Activated T-cell treated with anti-CD3 and anti-CD28 coated beads for 24 hours (primary cell): ENCODE measurements around the gene ZFP36L1.
"Not testable (repeated sequence)": the region's sequence is repeated elsewhere in the genome, so short reads cannot be mapped to it uniquely, and the experiment has no call there.

ENCODE experiments used
- DNase-seq: peaks from one replicate; pipeline ENCODE4 v3.0.0-alpha.2; 2020; ENCODE audit warnings: low read depth

The ZFP36L1 gene

DNA sequence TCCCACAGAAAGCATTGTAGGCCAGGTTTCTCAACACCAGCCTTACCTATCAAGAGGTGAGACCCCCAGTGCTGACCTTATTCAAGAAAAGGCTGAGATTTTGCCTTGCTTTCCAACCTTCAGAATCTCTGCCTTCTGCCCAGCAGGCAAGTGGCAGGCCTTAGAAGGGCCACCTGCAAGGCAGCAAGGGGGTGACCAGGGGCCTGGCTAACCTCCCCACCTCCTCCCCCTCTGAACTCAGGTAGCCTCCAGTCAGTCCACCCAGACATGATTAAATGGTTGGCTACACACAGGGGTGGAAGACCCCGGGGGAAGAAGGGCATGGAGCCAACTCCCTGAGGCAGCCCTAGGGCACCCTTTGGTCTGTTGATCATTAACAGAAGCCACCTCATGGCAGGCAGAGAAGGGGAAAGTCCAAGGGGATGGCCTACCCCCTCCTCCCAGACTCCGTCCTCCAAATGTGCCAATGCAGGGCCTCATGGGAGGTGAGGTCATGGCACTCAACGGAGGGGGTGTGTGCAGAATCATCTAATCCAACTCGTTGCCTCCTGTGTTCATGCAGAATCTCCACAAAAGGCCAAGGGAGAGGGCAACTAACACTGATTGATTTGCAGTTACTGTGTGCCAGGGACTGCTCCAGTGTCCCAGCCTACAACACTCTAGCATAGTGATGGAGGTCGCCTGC is 8.5 kb downstream of the ZFP36L1 start:
- DNase-seq: no peak

- DNase-seq: no peak
These were observed 9.2 kb downstream of the ZFP36L1 start for GRCh38 chr14:68783408-68784225.

DNA sequence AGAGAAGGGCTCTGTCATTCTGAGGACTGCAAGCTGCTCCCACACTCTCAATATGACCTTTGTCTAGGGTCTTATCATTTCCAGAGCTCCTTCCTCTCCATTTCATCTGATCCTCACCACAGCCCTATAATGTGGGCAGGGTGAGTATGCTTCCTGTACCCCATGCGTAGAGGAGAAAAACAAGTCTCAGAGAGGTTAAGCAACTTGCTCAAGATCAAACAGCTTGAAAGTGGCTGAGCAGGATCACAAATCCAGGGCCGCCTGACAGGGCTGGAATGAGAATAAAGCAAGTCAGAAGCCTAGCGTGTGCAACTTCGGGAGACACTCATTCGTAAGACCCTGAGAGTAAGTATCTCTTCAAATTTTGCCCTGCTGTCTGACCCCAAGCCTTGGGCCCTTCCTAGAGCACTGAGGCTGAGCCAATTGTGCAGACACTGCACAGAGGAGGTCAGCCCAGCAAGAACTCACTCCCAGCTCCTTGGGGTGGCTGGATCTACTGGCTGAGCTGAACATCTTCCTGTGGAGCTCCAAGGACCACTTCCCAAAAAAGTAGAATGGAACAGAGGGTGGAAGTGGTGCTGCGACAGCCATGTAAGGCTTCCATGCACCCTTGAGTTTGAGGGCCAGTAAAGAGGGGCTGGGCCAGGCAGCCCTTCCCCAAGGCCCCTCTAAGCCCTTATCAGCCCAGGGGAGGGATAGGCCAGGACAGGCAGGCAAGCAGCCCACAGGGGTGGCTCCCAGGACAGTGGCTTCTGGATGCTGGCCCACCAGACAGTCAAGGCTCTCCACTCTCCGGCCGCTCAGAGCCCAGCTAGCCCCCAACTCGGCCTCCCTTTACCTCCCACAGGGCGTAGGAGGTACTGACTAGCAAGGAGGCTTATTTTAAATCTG is 10.5 kb downstream of the ZFP36L1 start:
- no peak for DNase-seq

- DNase-seq: no peak
These were observed 11.5 kb downstream of the ZFP36L1 start for GRCh38 chr14:68781161-68782021.

- no peak for DNase-seq
These were observed 12.3 kb downstream of the ZFP36L1 start for GRCh38 chr14:68780358-68781160.

DNA sequence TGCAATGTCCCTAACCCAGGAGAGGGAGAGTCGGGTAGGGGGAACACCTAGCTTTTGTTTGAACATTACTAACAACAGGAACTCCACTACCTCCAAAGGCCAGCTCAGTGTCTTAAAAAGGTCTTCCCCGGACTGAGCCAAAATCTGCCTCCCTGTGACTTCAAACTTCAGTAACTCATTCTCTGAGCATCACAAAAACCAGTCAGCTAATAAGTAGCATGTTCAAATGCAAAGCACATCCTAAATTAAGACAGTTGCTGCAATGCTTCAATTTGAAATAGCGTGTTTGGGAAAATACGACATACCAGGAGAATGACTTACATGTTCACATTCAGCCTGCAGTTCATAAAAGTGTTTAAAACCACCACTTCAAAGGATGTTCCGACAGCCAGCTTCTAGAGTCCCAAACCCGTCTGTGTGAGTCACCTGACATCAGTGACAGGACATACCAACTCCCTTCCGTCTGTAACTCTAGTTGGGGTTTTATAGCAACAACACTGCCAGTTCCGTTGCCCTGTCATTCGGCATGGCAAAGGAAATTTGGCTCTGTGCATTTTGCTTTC is 13.0 kb downstream of the ZFP36L1 start:
- DNase-seq: no peak

DNA sequence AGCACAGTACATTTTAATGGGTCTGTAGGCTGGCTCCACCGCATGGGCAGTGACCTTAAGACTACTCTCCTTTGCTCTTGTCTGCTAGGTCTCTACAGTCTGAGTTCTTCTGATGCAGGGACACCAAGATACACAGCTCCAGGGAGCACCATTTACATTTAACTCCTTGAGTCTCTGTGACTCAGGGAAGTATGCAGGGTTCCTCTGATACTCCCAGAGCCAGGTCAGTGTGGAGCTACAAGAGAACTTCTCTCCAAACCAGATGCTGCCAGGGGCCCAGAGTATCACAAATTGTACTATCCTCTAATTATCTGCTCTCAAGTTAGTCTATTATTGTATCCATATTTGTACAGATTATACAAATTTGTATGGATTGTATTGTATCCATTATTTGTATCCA is 15.2 kb downstream of the ZFP36L1 start:
- DNase-seq: no peak

DNA sequence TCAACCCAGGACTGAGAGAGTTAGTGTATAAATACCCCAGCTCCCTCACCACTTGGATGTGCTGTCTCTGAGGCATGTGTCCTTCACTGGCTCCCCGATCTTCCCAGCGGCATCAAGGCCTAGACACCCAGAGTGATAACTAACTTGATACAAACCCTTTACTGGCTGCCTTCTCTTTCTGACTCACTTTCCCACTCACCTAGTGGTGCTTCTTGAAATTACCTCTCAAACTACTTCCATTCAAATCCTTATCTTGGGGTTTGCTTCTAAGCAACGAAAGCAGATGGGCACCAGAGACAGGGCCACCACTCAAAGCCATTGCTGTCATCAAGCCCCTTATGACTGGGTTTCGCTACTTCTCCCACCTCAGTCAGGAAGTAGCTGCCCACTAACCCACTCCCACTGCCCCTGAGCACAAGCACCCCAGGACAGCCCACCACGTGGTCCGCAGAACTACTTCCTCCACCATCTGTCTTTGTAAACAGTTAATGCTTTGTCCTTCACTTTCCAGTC is 17.2 kb downstream of the ZFP36L1 start:
- no peak for DNase-seq

GRCh38 chr14:68774771-68775613 is 17.9 kb downstream of the ZFP36L1 start:
- DNase-seq: no peak

GRCh38 chr14:68772761-68773381 is 20.0 kb downstream of the ZFP36L1 start:
- DNase-seq: no peak

- no peak for DNase-seq
These were observed 21.2 kb downstream of the ZFP36L1 start for GRCh38 chr14:68771631-68772030.

DNA sequence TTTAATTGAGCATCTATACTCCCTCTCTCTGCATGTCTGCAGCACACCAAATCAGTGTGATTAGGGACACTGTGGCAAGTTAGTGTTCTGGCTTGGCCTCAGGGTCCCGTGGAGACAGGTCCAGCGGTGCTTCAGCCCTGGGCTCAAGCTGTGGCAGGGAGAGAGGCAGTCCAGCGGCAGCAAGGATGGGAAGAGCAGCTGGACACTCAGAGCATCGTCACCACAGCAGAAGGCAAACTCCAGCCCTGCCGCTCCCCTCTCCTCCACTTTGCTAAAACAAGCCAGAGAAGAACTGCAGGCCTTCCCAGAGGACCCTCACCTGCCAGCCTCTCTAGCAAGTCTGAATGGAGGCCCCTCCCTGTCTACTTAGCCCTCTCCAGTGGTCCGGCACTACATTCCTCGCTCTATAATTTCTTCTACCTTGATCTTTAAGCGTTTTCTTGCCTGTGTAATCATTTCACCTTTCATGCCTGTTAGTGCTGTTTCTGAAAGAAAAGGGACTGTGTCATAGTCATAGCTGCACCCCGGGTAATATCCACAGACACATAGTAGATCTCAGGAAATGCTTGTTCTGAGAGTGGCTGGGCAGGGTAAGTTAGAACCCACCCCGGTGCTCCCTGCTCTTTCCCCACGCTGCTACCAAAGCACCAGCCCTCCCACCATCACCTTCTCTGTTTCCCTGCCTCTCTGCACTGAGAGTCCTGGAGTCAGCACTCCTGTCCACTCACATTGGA is 22.1 kb downstream of the ZFP36L1 start:
- DNase-seq: no peak

DNA sequence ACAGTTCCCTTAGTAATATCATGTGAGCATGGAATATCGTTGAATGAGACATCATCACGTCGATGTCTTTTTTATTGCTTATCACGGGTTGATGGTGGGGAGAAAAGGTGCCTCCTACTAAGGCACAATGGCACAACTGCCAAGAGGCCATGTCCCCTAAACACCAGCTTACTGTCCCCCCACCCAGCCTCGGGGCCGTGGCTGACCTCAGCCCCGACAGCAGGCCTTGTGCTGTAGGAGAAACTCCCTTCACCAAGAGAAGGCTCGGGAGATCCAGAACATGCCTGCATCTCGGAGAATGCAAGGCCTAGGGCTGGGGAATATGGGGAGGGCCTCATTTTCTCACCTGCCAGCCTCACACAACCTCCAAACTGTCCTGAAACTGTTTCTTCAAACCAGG is 22.8 kb downstream of the ZFP36L1 start:
- no peak for DNase-seq

- DNase-seq: no peak
These were observed 24.6 kb downstream of the ZFP36L1 start for GRCh38 chr14:68768316-68768715.

DNA sequence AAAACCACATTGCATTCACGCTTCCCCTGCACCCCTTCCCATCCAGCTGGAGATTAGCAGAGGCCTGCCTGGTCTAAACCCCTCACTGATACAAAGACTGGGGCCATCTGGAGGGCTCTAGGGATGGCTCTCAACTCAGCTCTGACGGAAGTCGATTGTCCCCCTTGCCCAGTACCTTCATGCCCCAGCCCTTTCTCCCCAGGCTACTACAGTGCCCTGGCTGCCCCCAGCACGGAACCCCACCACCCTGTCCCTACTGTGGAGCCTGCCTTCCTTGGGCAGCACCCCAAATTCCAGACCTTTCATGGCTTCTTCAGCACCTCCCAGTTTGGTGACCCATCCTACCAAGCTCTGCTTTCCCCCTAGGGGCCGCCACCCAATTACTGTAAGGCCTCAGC is 25.6 kb downstream of the ZFP36L1 start:
- no peak for DNase-seq

DNA sequence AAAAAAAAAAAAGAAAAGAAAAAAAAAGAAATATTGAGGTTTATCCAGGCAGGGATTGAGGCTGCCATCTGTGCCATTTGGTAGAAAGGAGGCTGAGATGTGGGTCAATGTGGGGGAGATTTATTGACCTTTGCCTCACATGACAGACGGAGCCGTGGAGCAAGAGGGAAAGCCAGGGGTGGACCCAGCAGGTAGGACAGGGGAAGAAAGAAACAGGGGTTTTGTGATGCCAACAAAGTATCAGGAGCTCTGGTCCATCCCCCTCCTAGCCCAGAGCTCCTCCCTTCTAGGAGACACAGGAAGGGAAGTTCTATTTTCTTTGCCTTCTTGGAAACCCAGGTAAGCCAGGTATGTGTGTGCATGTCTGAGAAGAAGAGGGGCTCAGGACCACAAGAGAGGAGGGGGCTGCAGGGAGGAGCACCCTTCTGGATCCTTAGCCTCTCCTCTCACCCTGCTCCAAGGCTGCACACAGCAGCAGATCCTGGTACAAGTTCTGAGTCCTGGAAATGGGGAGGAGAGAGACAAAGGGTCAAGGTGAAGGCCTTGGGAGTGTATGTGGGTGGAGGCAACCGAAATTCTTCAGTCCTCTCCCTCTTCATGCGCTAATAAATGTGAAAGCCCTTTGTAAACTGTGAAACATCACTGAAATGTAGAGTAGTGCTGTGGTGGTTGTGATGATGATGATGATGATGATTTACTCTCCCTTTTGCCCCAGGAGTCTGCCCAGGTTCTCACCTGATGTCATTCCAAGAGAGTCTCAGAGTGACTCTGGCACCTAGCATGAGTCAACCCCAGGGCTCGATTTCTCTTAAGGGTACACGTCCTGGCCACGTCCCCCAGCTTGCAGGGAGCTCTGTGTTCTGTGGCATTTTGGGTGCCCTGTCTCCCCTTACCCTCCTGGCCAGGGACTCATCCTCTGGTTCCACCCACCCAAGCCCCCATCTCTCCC is 26.3 kb downstream of the ZFP36L1 start:
- DNase-seq: no peak

DNA sequence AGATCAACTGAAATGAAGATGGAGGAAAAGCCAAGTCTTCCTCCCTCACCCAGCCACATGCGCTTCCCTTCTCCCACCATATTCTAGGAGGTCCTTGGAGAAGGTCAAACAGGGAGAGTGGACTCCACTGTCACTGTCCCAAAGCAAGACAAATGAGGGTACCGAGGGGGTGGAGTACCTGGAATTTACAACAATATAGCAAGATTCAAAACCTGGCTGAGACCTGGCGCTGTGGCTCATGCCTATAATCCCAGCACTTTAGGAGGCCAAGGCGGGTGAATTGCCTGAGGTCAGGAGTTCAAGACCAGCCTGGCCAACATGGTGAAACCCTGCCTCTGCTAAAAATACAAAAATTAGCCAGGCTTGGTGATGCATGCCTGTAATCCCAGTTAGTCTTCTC is 29.0 kb downstream of the ZFP36L1 start:
- not testable (repeated sequence) for DNase-seq
